Adrenal gland (tissue), 5 donors: Measurements from ENCODE around the gene DCLK2.

Experiments used
- CTCF ChIP-seq, 6 experiments: fragments of 450-650 bp in 4 of 6; fragments of 200-600 bp in 2 of 6; sonication (generic) in 1 of 6; IDR thresholded peaks; 1 replicate in 5 of 6; 2 replicates in 1 of 6; pipeline versions ENCODE4 v1.5.1 to v1.8.0; 2016 to 2021; ENCODE audit warnings: antibody characterized with exemption in 6 of 6, mild to moderate bottlenecking in 2 of 6, moderate library complexity in 1 of 6
- POLR2A ChIP-seq, 2 donors: fragments of 450-650 bp; IDR thresholded peaks; one replicate each; pipeline ENCODE4 v1.6.1; 2017; ENCODE audit warnings: antibody characterized with exemption in 2 of 2, mild to moderate bottlenecking in 2 of 2, moderate library complexity in 1 of 2
- donor health status: DM: no; HTN: no; CAD: no.

- TF ChIP-seq CTCF (IDR thresholded peaks at IDR 0.05) (no peak), POLR2A (IDR thresholded peaks at IDR 0.05) (no peak)
Measured at GRCh38 chr4:150250293-150250997, 172.2 kb downstream of the DCLK2 start.
